HepG2 (cell line): ENCODE measurements around the gene IFT88. TPM values are rescaled to one million over a fixed set of nuclear protein-coding genes. Genes with fewer than 3 reads are reported as not detected.

Experiments
- CREBL2 ChIP-seq: sonication (generic); formaldehyde crosslinking; IDR thresholded peaks from 2 replicates; pipeline ENCODE4 v1.8.1; 2023; ENCODE audit warnings: missing genetic modification reagents, mild to moderate bottlenecking, borderline replicate concordance
- EED ChIP-seq: sonication (generic); formaldehyde crosslinking; IDR thresholded peaks from 2 replicates; pipeline ENCODE4 v1.5.0; 2020; ENCODE audit warnings: mild to moderate bottlenecking, missing genetic modification reagents
- GMEB2 ChIP-seq: IDR thresholded peaks from 2 replicates; pipeline ENCODE4 v1.6.1; 2016; ENCODE audit warnings: missing biosample characterization, missing genetic modification reagents, low read depth
- HBP1 ChIP-seq: IDR thresholded peaks from 2 replicates; pipeline ENCODE4 v1.6.1; 2016; ENCODE audit warnings: low read depth, control low read depth
- HDAC1 ChIP-seq: sonication (generic); formaldehyde crosslinking; IDR thresholded peaks from 2 replicates; pipeline ENCODE4 v1.5.1; 2020; ENCODE audit warnings: mild to moderate bottlenecking, missing genetic modification reagents
- MTA1 ChIP-seq: sonication (generic); formaldehyde crosslinking; IDR thresholded peaks from 2 replicates; pipeline ENCODE4 v1.4.0; 2020; ENCODE audit warnings: missing genetic modification reagents, mild to moderate bottlenecking, borderline replicate concordance
- PPARG ChIP-seq: conservative IDR thresholded peaks from 2 replicates; pipeline ENCODE4 v1.6.1; 2016; ENCODE audit warnings: missing biosample characterization, missing genetic modification reagents
- RELA ChIP-seq: sonication (generic); formaldehyde crosslinking; IDR thresholded peaks from 2 replicates; pipeline ENCODE4 v1.4.0; 2020; ENCODE audit warnings: missing genetic modification reagents
- SP1 ChIP-seq, 2 experiments: fragments of 450-650 bp in 1 of 2; sonication (generic) in 1 of 2; formaldehyde crosslinking in 1 of 2; IDR thresholded peaks; 2 replicates each; pipeline versions ENCODE4 v1.4.0 to v1.6.1; 2016 to 2020; ENCODE audit warnings: missing genetic modification reagents in 1 of 2
- TBX3 ChIP-seq: fragments of 450-650 bp; IDR thresholded peaks from 2 replicates; pipeline ENCODE4 v1.6.1; 2017; ENCODE audit warnings: antibody characterized with exemption, mild to moderate bottlenecking, inconsistent platforms, borderline replicate concordance
- ZBTB3 ChIP-seq: sonication (generic); formaldehyde crosslinking; IDR thresholded peaks from 2 replicates; pipeline ENCODE4 v1.4.0; 2020; ENCODE audit warnings: low read depth, mild to moderate bottlenecking, moderate library complexity, missing genetic modification reagents, borderline replicate concordance
- ZBTB7B ChIP-seq: sonication (generic); formaldehyde crosslinking; IDR thresholded peaks from 2 replicates; pipeline ENCODE4 v1.4.0; 2020; ENCODE audit warnings: missing genetic modification reagents
- ZGPAT ChIP-seq: IDR thresholded peaks from 2 replicates; pipeline ENCODE4 v1.6.1; 2016; ENCODE audit warnings: mild to moderate bottlenecking
- ZNF143 ChIP-seq: sonication (generic); formaldehyde crosslinking; IDR thresholded peaks from 2 replicates; pipeline ENCODE4 v1.4.0; 2020; ENCODE audit warnings: missing genetic modification reagents
- ZNF468 ChIP-seq: sonication (generic); formaldehyde crosslinking; IDR thresholded peaks from 2 replicates; pipeline ENCODE4 v1.8.0; 2022; ENCODE audit warnings: mild to moderate bottlenecking, moderate library complexity, missing genetic modification reagents
- ZNF530 ChIP-seq: sonication (generic); formaldehyde crosslinking; IDR thresholded peaks from 2 replicates; pipeline ENCODE4 v1.5.0; 2020; ENCODE audit warnings: low read depth, mild to moderate bottlenecking, missing genetic modification reagents
- ZNF550 ChIP-seq: sonication (generic); formaldehyde crosslinking; IDR thresholded peaks from 2 replicates; pipeline ENCODE4 v1.4.0; 2020; ENCODE audit warnings: mild to moderate bottlenecking, missing genetic modification reagents, borderline replicate concordance
- ZNF704 ChIP-seq: sonication (generic); formaldehyde crosslinking; IDR thresholded peaks from 2 replicates; pipeline ENCODE4 v1.8.1; 2023; ENCODE audit warnings: mild to moderate bottlenecking, inconsistent platforms, moderate library complexity, missing genetic modification reagents, borderline replicate concordance
- ZSCAN31 ChIP-seq: sonication (generic); formaldehyde crosslinking; IDR thresholded peaks from 2 replicates; pipeline ENCODE4 v1.5.0; 2020; ENCODE audit warnings: low read depth, mild to moderate bottlenecking, missing genetic modification reagents
- polyA plus RNA-seq, 8 experiments: library from polyadenylated mRNA; depleted of rRNA in 3 of 8; stranded (reverse) in 7 of 8; unstranded in 1 of 8; fragments of >200 nt; fragmentation: Illumina TruSeq in 4 of 8; extraction: Trizol in 4 of 8; gene quantifications; 2 replicates each; pipeline versions ENCODE4 v1.2.1 to v1.2.3, GENCODE V29; 2011 to 2016; ENCODE audit warnings: low read depth in 4 of 8, missing spikeins in 1 of 8, mixed read lengths in 1 of 8; ENCODE audit not compliant: insufficient read depth in 1 of 8
- total RNA-seq, 5 experiments: library from RNA; depleted of rRNA; stranded (reverse); fragments of >200 nt; fragmentation: Illumina TruSeq; extraction: Trizol; gene quantifications; 2 replicates each; pipeline ENCODE4 v1.2.3, GENCODE V29; 2016; ENCODE audit warnings: low read depth in 1 of 5

The IFT88 gene
- total and polyA plus RNA-seq, 2 of the 13 experiments (the other 11 are each of a cell fraction or from before 2014, with no cell fraction given) = 8.4 to 19.9 TPM

- 0 out of 2 replicates have a peak, but pooled peaks have one; percentile 20 for TF ChIP-seq ZNF704 (CRISPR knock-in tag)
- TF ChIP-seq MTA1 (CRISPR knock-in tag) = peak; percentile 75; the same call in 1 of the 2 replicates
- peak; percentile 59 for TF ChIP-seq ZBTB7B (CRISPR knock-in tag)
- TF ChIP-seq PPARG (CRISPR knock-in tag) = no peak
- TF ChIP-seq CREBL2 (CRISPR knock-in tag) = no peak
- 0 out of 2 replicates have a peak, but pooled peaks have one; percentile 21 for TF ChIP-seq ZSCAN31
- TF ChIP-seq GMEB2 = no peak
- 0 out of 2 replicates have a peak, but pooled peaks have one; percentile 45 for TF ChIP-seq EED (CRISPR knock-in tag)
- no peak for TF ChIP-seq TBX3
- no peak for TF ChIP-seq ZNF468 (CRISPR knock-in tag)
- TF ChIP-seq ZBTB3 (CRISPR knock-in tag) = no peak
- TF ChIP-seq ZGPAT = 0 out of 2 replicates have a peak, but pooled peaks have one; percentile 19
- TF ChIP-seq HBP1 = peak; percentile 61
- TF ChIP-seq ZNF550 = peak; percentile 12; the same call in 1 of the 2 replicates
- TF ChIP-seq SP1 (IDR thresholded peaks at IDR 0.05) = no peak
- no peak for TF ChIP-seq SP1 (CRISPR knock-in tag; IDR thresholded peaks at IDR 0.05)
- no peak for TF ChIP-seq ZNF530 (CRISPR knock-in tag)
- no peak for TF ChIP-seq RELA
- peak; percentile 16; the same call in 1 of the 2 replicates for TF ChIP-seq HDAC1 (CRISPR knock-in tag)
- no peak for TF ChIP-seq ZNF143 (CRISPR knock-in tag)
These were observed 41.1 kb upstream of the IFT88 start, which contains the start of gene CRYL1 (continued) for GRCh38 chr13:20525601-20526544.
